Uterus (tissue), 4 donors: ENCODE results near the gene LOXL3. TPM values are rescaled to one million over a fixed set of nuclear protein-coding genes. Genes with fewer than 3 reads are reported as not detected.

Experiments used
- DNase-seq, 2 donors: peaks; one replicate each; pipeline ENCODE4 v3.0.0-alpha.2; 2019 to 2020
- H3K27ac ChIP-seq, 2 donors: fragments of 200-600 bp; sonication (generic); 1 replicate in 1 of 2; 2 replicates in 1 of 2; pipeline ENCODE4 v1.5.1; 2016 to 2018
- H3K27me3 ChIP-seq, 2 donors: fragments of 200-600 bp; sonication (generic); one replicate each; pipeline ENCODE4 v1.5.1; 2018 to 2019; ENCODE audit warnings: control low read depth in 1 of 2
- H3K36me3 ChIP-seq, 2 donors: fragments of 200-600 bp; sonication (generic); one replicate each; pipeline ENCODE4 v1.5.1; 2019; ENCODE audit warnings: control low read depth in 1 of 2
- H3K4me1 ChIP-seq, 2 donors: fragments of 200-600 bp; sonication (generic); one replicate each; pipeline ENCODE4 v1.5.1; 2018 to 2019; ENCODE audit warnings: control low read depth in 1 of 2
- H3K4me3 ChIP-seq, 2 donors: fragments of 200-600 bp; sonication (generic); 1 replicate in 1 of 2; 2 replicates in 1 of 2; pipeline ENCODE4 v1.5.1; 2018 to 2019; ENCODE audit warnings: mild to moderate bottlenecking in 1 of 2
- H3K9me3 ChIP-seq, 2 donors: fragments of 200-600 bp; sonication (generic); one replicate each; pipeline ENCODE4 v1.5.1; 2019; ENCODE audit warnings: control low read depth in 1 of 2
- CTCF ChIP-seq, 4 experiments: fragments of 200-600 bp in 2 of 4; fragments of 450-650 bp in 2 of 4; sonication (generic) in 2 of 4; IDR thresholded peaks; one replicate each; pipeline ENCODE4 v1.5.1; 2016 to 2019; ENCODE audit warnings: antibody characterized with exemption in 4 of 4, mild to moderate bottlenecking in 2 of 4, moderate library complexity in 1 of 4
- POLR2A ChIP-seq, 2 donors: fragments of 450-650 bp; IDR thresholded peaks; one replicate each; pipeline ENCODE4 v1.6.1; 2016; ENCODE audit warnings: antibody characterized with exemption in 2 of 2, mild to moderate bottlenecking in 1 of 2, moderate library complexity in 1 of 2
- intact Hi-C: fragments of 100-400 bp; cut with DNase I; formaldehyde crosslinking; loops from one replicate; pipeline ENCODE4 v1.15.1; 2023; ENCODE audit warnings: low total_unique reads
- total RNA-seq, 4 donors: library from RNA; depleted of rRNA in 3 of 4; stranded (reverse); fragments of >200 nt in 3 of 4; gene quantifications; one replicate each; pipeline versions ENCODE4 v1.1.0 to v1.2.4, GENCODE V29; 2014 to 2023
- donor health status: DM: yes; HTN: yes; CAD: no.

Gene LOXL3
- total RNA-seq, 4 donors from 2014 or later, result 9.5 to 26.5 (median 17.5) TPM

- no peak for DNase-seq
- intact Hi-C loops, result no loop called here
- H3K4me3 ChIP-seq, result no peak overlapping the region
- TF ChIP-seq POLR2A (IDR thresholded peaks at IDR 0.05) (no peak), CTCF (IDR thresholded peaks at IDR 0.05) (no peak)
- no peaks in the 10 kb centered on the region for H3K36me3 ChIP-seq
- H3K4me1 ChIP-seq, result no peaks in the 10 kb centered on the region
- H3K27me3 ChIP-seq, result peaks cover 0 to 7% of the 10 kb centered on the region in 2 donors
- no peaks in the 10 kb centered on the region for H3K9me3 ChIP-seq
- H3K27ac ChIP-seq, result no peak overlapping the region
These were observed 40.4 kb upstream of the LOXL3 start for GRCh38 chr2:74593826-74594772.

GRCh38 chr2:74588664-74589063, 34.9 kb upstream of the LOXL3 start:
- no peak for DNase-seq
- Histone ChIP-seq H3K4me1 (no peaks in the 10 kb centered on the region), H3K36me3 (no peaks in the 10 kb centered on the region), H3K27me3 (peaks cover 0 to 7% of the 10 kb centered on the region in 2 donors), H3K4me3 (no peak overlapping the region), H3K9me3 (no peaks in the 10 kb centered on the region), H3K27ac (no peak overlapping the region)
- intact Hi-C loops, result loop anchor here (2.0 kb wide), 1 partner anchor 106 kb away; the partner anchor contains the start of genes CCDC142 and TTC31
- TF ChIP-seq POLR2A (IDR thresholded peaks at IDR 0.05) (no peak), CTCF (IDR thresholded peaks at IDR 0.05) (no peak)

GRCh38 chr2:74587664-74588277, 34.0 kb upstream of the LOXL3 start:
- Histone ChIP-seq H3K27ac (no peak overlapping the region), H3K27me3 (peaks cover 0 to 2% of the 10 kb centered on the region in 2 donors), H3K9me3 (no peaks in the 10 kb centered on the region), H3K4me3 (no peak overlapping the region), H3K4me1 (no peaks in the 10 kb centered on the region), H3K36me3 (no peaks in the 10 kb centered on the region)
- DNase-seq, result peak; percentile 66 to 68
- TF ChIP-seq POLR2A (IDR thresholded peaks at IDR 0.05), result no peak
- TF ChIP-seq CTCF (IDR thresholded peaks at IDR 0.05), result peak; percentile 71 to 79 (median 72)
- intact Hi-C loops, result loop anchor here (2.0 kb wide), 1 partner anchor 105 kb away; the partner anchor contains the start of genes CCDC142 and TTC31

GRCh38 chr2:74585406-74586185, 31.9 kb upstream of the LOXL3 start:
- H3K36me3 ChIP-seq, result no peaks in the 10 kb centered on the region
- no peak overlapping the region for H3K4me3 ChIP-seq
- TF ChIP-seq CTCF (IDR thresholded peaks at IDR 0.05) (no peak), POLR2A (IDR thresholded peaks at IDR 0.05) (no peak)
- H3K27me3 ChIP-seq, result no peaks in the 10 kb centered on the region
- no peak overlapping the region for H3K27ac ChIP-seq
- H3K4me1 ChIP-seq, result no peaks in the 10 kb centered on the region
- H3K9me3 ChIP-seq, result no peaks in the 10 kb centered on the region
- no peak for DNase-seq
- intact Hi-C loops, result no loop called here
